Choroid plexus epithelial cell (primary cell): ENCODE data around the gene CNTN5.

Experiments
- DNase-seq: peaks from one replicate; pipeline ENCODE4 v3.0.0-alpha.2; 2010; ENCODE audit warnings: low read depth
- H3K4me3 ChIP-seq: 2 replicates; pipeline ENCODE4 v1.5.1; 2011; ENCODE audit warnings: low read depth, mild to moderate bottlenecking, control low read depth, low read length, moderate library complexity
- CTCF ChIP-seq: conservative IDR thresholded peaks from 2 replicates; pipeline ENCODE4 v1.5.1; 2011; ENCODE audit warnings: low read depth, mild to moderate bottlenecking, control low read depth, inconsistent platforms, low read length, moderate library complexity

Gene CNTN5

DNA sequence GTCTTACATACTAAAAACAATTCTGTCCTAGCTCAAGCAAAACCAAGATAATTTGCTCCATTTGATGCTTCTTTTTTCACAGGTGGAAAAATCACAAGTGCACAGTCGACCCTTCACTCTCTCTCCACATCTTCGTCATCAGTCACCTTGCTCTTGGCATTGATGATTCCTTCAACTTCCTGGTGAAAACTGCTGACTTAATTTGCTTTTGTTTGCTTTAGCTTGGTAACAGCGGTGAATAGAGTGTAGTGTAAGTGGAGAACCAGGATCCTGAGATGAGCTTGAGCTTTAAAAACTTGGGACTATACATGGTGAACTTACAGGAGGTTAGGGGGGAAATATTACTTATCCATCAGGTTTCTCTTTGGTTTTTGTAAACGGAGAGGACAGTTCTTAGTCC is 1335.3 kb downstream of the CNTN5 start:
- DNase-seq = no peak
- no peak for TF ChIP-seq CTCF
- no peak overlapping the region for H3K4me3 ChIP-seq

GRCh38 chr11:100359281-100359680 is 1338.5 kb downstream of the CNTN5 start:
- no peak for TF ChIP-seq CTCF
- H3K4me3 ChIP-seq = no peak overlapping the region
- no peak for DNase-seq

GRCh38 chr11:100367892-100368291 is 1347.1 kb downstream of the CNTN5 start:
- TF ChIP-seq CTCF = no peak
- H3K4me3 ChIP-seq = no peak overlapping the region

GRCh38 chr11:100383357-100383865 is 1362.7 kb downstream of the CNTN5 start:
- no peak for DNase-seq
- no peak for TF ChIP-seq CTCF
- no peak overlapping the region for H3K4me3 ChIP-seq

More at GRCh38 chr11:100367892-100368291, 1347.1 kb downstream of the CNTN5 start:
- DNase-seq = no peak

DNA sequence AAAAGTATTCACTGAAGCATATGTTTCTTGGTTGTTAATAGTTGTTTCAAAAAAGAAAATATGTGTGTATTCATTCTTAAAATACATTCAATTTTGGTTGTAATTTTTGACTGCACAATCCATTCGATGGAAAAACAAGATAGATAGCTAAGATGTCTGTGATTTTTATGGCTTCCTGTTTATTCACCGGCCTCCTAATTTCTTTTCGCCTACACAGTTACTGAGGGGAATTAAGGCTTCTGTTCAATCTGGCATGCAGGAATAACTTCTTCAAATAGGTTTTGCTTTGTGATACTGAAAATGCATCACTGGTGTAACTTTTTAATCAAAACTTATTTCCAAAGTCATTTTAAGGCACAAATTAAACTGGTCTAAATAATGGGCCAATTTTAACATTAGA is 1375.5 kb downstream of the CNTN5 start:
- no peak for TF ChIP-seq CTCF
- no peak for DNase-seq
- H3K4me3 ChIP-seq = no peak overlapping the region

- no peak for DNase-seq
- no peak for TF ChIP-seq CTCF
- H3K4me3 ChIP-seq = no peak overlapping the region
Measured at GRCh38 chr11:100397401-100397800, 1376.7 kb downstream of the CNTN5 start.

- peak; percentile 86 for DNase-seq
Measured at GRCh38 chr11:100403816-100404215, 1383.1 kb downstream of the CNTN5 start.

More at GRCh38 chr11:100403816-100404215, 1383.1 kb downstream of the CNTN5 start:
- no peak for TF ChIP-seq CTCF
- H3K4me3 ChIP-seq = no peak overlapping the region
